ENCODE data around the gene FRMD3.

- no peak for TF ChIP-seq CTCF (IDR thresholded peaks at IDR 0.05)
- TF ChIP-seq EP300 (IDR thresholded peaks at IDR 0.05), result no peak
These were observed 103.9 kb downstream of the FRMD3 start for GRCh38 chr9:83434254-83434653.
